Measurements from ENCODE around the gene PPP2R5C. TPM values are rescaled to one million over a fixed set of nuclear protein-coding genes. Genes with fewer than 3 reads are reported as not detected.
A peak's percentile ranks its signal among the peaks of the same experiment; 100 is the strongest.

PPP2R5C gene
- total RNA-seq, 1 donor from 2014 or later = 155 TPM

- DNase-seq (ENCODE audit: low spot score) = no peak
These were observed 188.6 kb downstream of the PPP2R5C start for GRCh38 chr14:101950100-101950499.

GRCh38 chr14:101950516-101951215, 189.2 kb downstream of the PPP2R5C start:
- no peak for DNase-seq (ENCODE audit: low spot score)

- DNase-seq (ENCODE audit: low spot score) = no peak
These were observed 191.6 kb downstream of the PPP2R5C start for GRCh38 chr14:101953151-101953550.

GRCh38 chr14:101954501-101954900, 193.0 kb downstream of the PPP2R5C start:
- DNase-seq (ENCODE audit: low spot score) = no peak

- no peak for DNase-seq (ENCODE audit: low spot score)
These were observed 194.2 kb downstream of the PPP2R5C start for GRCh38 chr14:101955695-101956161.

- DNase-seq (ENCODE audit: low spot score) = no peak
These were observed 194.8 kb downstream of the PPP2R5C start for GRCh38 chr14:101956179-101956885.

- no peak for DNase-seq (ENCODE audit: low spot score)
These were observed 196.1 kb downstream of the PPP2R5C start for GRCh38 chr14:101957406-101958234.

GRCh38 chr14:101958418-101959180, 197.1 kb downstream of the PPP2R5C start:
- no peak for DNase-seq (ENCODE audit: low spot score)

- DNase-seq (ENCODE audit: low spot score) = no peak
These were observed 197.8 kb downstream of the PPP2R5C start for GRCh38 chr14:101959277-101959676.

GRCh38 chr14:101960225-101960624, 198.7 kb downstream of the PPP2R5C start:
- DNase-seq (ENCODE audit: low spot score) = no peak

GRCh38 chr14:101961011-101961721, 199.7 kb downstream of the PPP2R5C start:
- DNase-seq (ENCODE audit: low spot score) = peak; percentile 73

GRCh38 chr14:101961746-101962502, 200.4 kb downstream of the PPP2R5C start:
- DNase-seq (ENCODE audit: low spot score) = no peak

- DNase-seq (ENCODE audit: low spot score) = no peak
These were observed 201.0 kb downstream of the PPP2R5C start for GRCh38 chr14:101962503-101962874.

GRCh38 chr14:101963052-101963451, 201.5 kb downstream of the PPP2R5C start:
- no peak for DNase-seq (ENCODE audit: low spot score)

- no peak for DNase-seq (ENCODE audit: low spot score)
These were observed 202.3 kb downstream of the PPP2R5C start for GRCh38 chr14:101963656-101964296.

GRCh38 chr14:101964297-101965180, 203.0 kb downstream of the PPP2R5C start, which contains the start of gene DYNC1H1:
DYNC1H1 (plus strand) TSS chr14:101964573; CDS start chr14:101964692, 119 bp downstream.
- peak; percentile 92 for DNase-seq (ENCODE audit: low spot score)

- DNase-seq (ENCODE audit: low spot score) = peak; percentile 74
These were observed 203.7 kb downstream of the PPP2R5C start for GRCh38 chr14:101965181-101965544.

Measured in ureter (tissue), 1 donor.